H1 (cell line): Measurements from ENCODE around the gene MACROD2. TPM values are rescaled to one million over a fixed set of nuclear protein-coding genes. Genes with fewer than 3 reads are reported as not detected.

Experiments
- CTCF ChIA-PET: fragments of 300-600 bp; sonication (Branson Sonifier 250); formaldehyde crosslinking; loops from one replicate; lab custom pipeline; 2021; ENCODE audit not compliant: partially characterized antibody; lab: Charles Lee
- POLR2A ChIA-PET: fragments of 300-600 bp; sonication (Branson Sonifier 250); formaldehyde crosslinking; loops from one replicate; lab custom pipeline; 2021; ENCODE audit warnings: inconsistent platforms; ENCODE audit not compliant: partially characterized antibody; lab: Charles Lee
- DNase-seq, 2 experiments: peaks; one replicate each; pipeline versions ENCODE4 v3.0.0 to v3.0.0-alpha.2; 2010 to 2022; ENCODE audit warnings: low spot score in 2 of 2, low read depth in 1 of 2, mixed read lengths in 1 of 2
- FAIRE-seq: peaks from 2 replicates; lab custom pipeline; 2011; peaks lifted over from hg19 to GRCh38; lab: Jason Lieb, UNC
- H2AFZ ChIP-seq: 2 replicates; pipeline ENCODE4 v1.8.1; 2012; ENCODE audit warnings: low read length, inconsistent platforms
- H2AK5ac ChIP-seq: 2 replicates; pipeline ENCODE4 v1.6.1; 2013; ENCODE audit warnings: low read depth, low read length
- H2BK120ac ChIP-seq: replicated peaks from 2 replicates; pipeline ENCODE3; 2013; ENCODE audit warnings: low read depth, low read length, inconsistent platforms
- H2BK12ac ChIP-seq: 2 replicates; pipeline ENCODE4 v1.6.1; 2013; ENCODE audit warnings: low read depth, low read length
- H2BK15ac ChIP-seq: 2 replicates; pipeline ENCODE4 v1.6.1; 2013; ENCODE audit warnings: low read length
- H2BK20ac ChIP-seq: 2 replicates; pipeline ENCODE4 v1.6.1; 2013; ENCODE audit warnings: low read length
- H2BK5ac ChIP-seq: 2 replicates; pipeline ENCODE4 v1.6.1; 2013; ENCODE audit warnings: low read depth, low read length
- H3K14ac ChIP-seq: 2 replicates; pipeline ENCODE4 v1.6.1; 2013; ENCODE audit warnings: inconsistent platforms; ENCODE audit not compliant: insufficient read length
- H3K18ac ChIP-seq: 2 replicates; pipeline ENCODE4 v1.6.1; 2013; ENCODE audit warnings: low read length; ENCODE audit errors: extremely low read depth
- H3K23ac ChIP-seq: 2 replicates; pipeline ENCODE4 v1.6.1; 2013; ENCODE audit warnings: inconsistent platforms; ENCODE audit not compliant: insufficient read length
- H3K23me2 ChIP-seq: 2 replicates; pipeline ENCODE4 v1.6.1; 2013; ENCODE audit warnings: low read depth, low read length
- H3K27ac ChIP-seq: 2 replicates; pipeline ENCODE4 v1.6.1; 2011; ENCODE audit warnings: low read depth, low read length, inconsistent platforms
- H3K27me3 ChIP-seq, 4 experiments: replicated peaks in 1 of 4; 1 replicate in 1 of 4; 2 replicates in 3 of 4; pipeline versions ENCODE4 v1.6.1 to v1.8.1; 2011 to 2013; ENCODE audit warnings: low read length in 3 of 4, mild to moderate bottlenecking in 3 of 4, inconsistent platforms in 2 of 4, mixed read lengths in 2 of 4, moderate library complexity in 1 of 4; ENCODE audit not compliant: control insufficient read depth in 3 of 4, insufficient read depth in 3 of 4; ENCODE audit errors: extremely low read depth in 1 of 4
- H3K36me3 ChIP-seq, 4 experiments: 2 replicates each; pipeline versions ENCODE4 v1.6.1 to v1.8.1; 2011 to 2013; ENCODE audit warnings: mild to moderate bottlenecking in 4 of 4, low read length in 3 of 4, moderate library complexity in 2 of 4, control low read depth in 1 of 4, inconsistent platforms in 1 of 4; ENCODE audit not compliant: insufficient read depth in 4 of 4, control insufficient read depth in 2 of 4
- H3K4ac ChIP-seq: replicated peaks from 2 replicates; pipeline ENCODE3; 2013; ENCODE audit warnings: low read length, low read depth, mixed read lengths, inconsistent platforms; ENCODE audit not compliant: insufficient read length
- H3K4me1 ChIP-seq, 4 experiments: replicated peaks in 1 of 4; 1 replicate in 1 of 4; 2 replicates in 3 of 4; pipeline versions ENCODE4 v1.6.1 to v1.8.1; 2011 to 2013; ENCODE audit warnings: low read length in 3 of 4, inconsistent platforms in 2 of 4, mixed read lengths in 1 of 4; ENCODE audit not compliant: insufficient read depth in 4 of 4, control insufficient read depth in 3 of 4
- H3K4me2 ChIP-seq, 2 experiments: 2 replicates each; pipeline versions ENCODE4 v1.6.1 to v1.8.1; 2011 to 2013; ENCODE audit warnings: low read depth in 2 of 2, low read length in 2 of 2, control low read depth in 1 of 2, inconsistent platforms in 1 of 2, mild to moderate bottlenecking in 1 of 2; ENCODE audit not compliant: insufficient read depth in 1 of 2
- H3K4me3 ChIP-seq, 4 experiments: fragments of 200-600, 300-600 bp in 1 of 4; sonication (generic), shearing (Covaris generic), sonication (Bioruptor Twin) in 1 of 4; 2 replicates each; pipeline versions ENCODE4 v1.5.1 to v1.8.1; 2011 to 2016; ENCODE audit warnings: low read length in 4 of 4, low read depth in 3 of 4, control low read depth in 2 of 4, inconsistent platforms in 2 of 4, mild to moderate bottlenecking in 2 of 4, mixed read lengths in 1 of 4, moderate library complexity in 1 of 4; ENCODE audit not compliant: insufficient read depth in 2 of 4; ENCODE audit errors: extremely low read depth in 1 of 4
- H3K56ac ChIP-seq: replicated peaks from 2 replicates; pipeline ENCODE3; 2013; ENCODE audit warnings: low read depth, mild to moderate bottlenecking, mixed read lengths, low read length, inconsistent platforms; ENCODE audit not compliant: insufficient read length
- H3K79me1 ChIP-seq: 2 replicates; pipeline ENCODE4 v1.6.1; 2013; ENCODE audit warnings: low read depth, low read length, control low read depth
- H3K79me2 ChIP-seq, 2 experiments: 2 replicates each; pipeline versions ENCODE4 v1.6.1 to v1.8.1; 2012 to 2013; ENCODE audit warnings: low read length in 2 of 2, mild to moderate bottlenecking in 2 of 2, inconsistent platforms in 1 of 2; ENCODE audit not compliant: insufficient read depth in 2 of 2, control insufficient read depth in 1 of 2
- H3K9ac ChIP-seq, 4 experiments: replicated peaks in 1 of 4; 1 replicate in 1 of 4; 2 replicates in 3 of 4; pipeline versions ENCODE4 v1.6.1 to v1.8.1; 2011 to 2013; ENCODE audit warnings: low read depth in 3 of 4, low read length in 3 of 4, control low read depth in 2 of 4, mild to moderate bottlenecking in 2 of 4, moderate library complexity in 2 of 4, inconsistent platforms in 1 of 4; ENCODE audit errors: extremely low read depth in 1 of 4
- H3K9me3 ChIP-seq, 2 experiments: 2 replicates each; pipeline versions ENCODE4 v1.6.1 to v1.8.1; 2012 to 2013; ENCODE audit warnings: mild to moderate bottlenecking in 2 of 2, moderate library complexity in 2 of 2, control low read depth in 1 of 2, inconsistent platforms in 1 of 2, low read depth in 1 of 2, low read length in 1 of 2, mixed read lengths in 1 of 2; ENCODE audit not compliant: insufficient read depth in 2 of 2
- H4K20me1 ChIP-seq, 2 experiments: replicated peaks in 1 of 2; 2 replicates each; pipeline versions ENCODE3 to v1.8.1; 2011 to 2013; ENCODE audit warnings: inconsistent platforms in 2 of 2, low read length in 2 of 2, mild to moderate bottlenecking in 1 of 2; ENCODE audit not compliant: insufficient read depth in 2 of 2, control insufficient read depth in 1 of 2
- H4K5ac ChIP-seq: 2 replicates; pipeline ENCODE4 v1.6.1; 2013; ENCODE audit warnings: low read length, low read depth, mixed read lengths, inconsistent platforms; ENCODE audit not compliant: insufficient read length
- H4K8ac ChIP-seq: 2 replicates; pipeline ENCODE4 v1.8.0; 2013; ENCODE audit warnings: mild to moderate bottlenecking, moderate library complexity, low read length, inconsistent platforms; ENCODE audit not compliant: insufficient read depth; ENCODE audit errors: extremely low read depth
- H4K91ac ChIP-seq: replicated peaks from 2 replicates; pipeline ENCODE3; 2013; ENCODE audit warnings: low read length, mixed read lengths, inconsistent platforms; ENCODE audit not compliant: insufficient read length
- ATF3 ChIP-seq: IDR thresholded peaks from 2 replicates; pipeline ENCODE4 v1.6.1; 2011; ENCODE audit warnings: low read depth, mild to moderate bottlenecking, low read length; ENCODE audit not compliant: insufficient read depth
- EGR1 ChIP-seq: IDR thresholded peaks from 2 replicates; pipeline ENCODE4 v1.6.1; 2011; ENCODE audit warnings: low read depth, low read length, borderline replicate concordance
- HDAC2 ChIP-seq, 2 experiments: fragments of 300-600 bp in 1 of 2; sonication (generic) in 1 of 2; IDR thresholded peaks; 2 replicates each; pipeline ENCODE4 v1.6.1; 2011 to 2012; ENCODE audit warnings: low read depth in 2 of 2, low read length in 2 of 2, mild to moderate bottlenecking in 2 of 2, moderate library complexity in 2 of 2, borderline replicate concordance in 1 of 2, inconsistent platforms in 1 of 2
- JUN ChIP-seq: IDR thresholded peaks from 2 replicates; pipeline ENCODE4 v1.6.1; 2011; ENCODE audit warnings: low read depth, mild to moderate bottlenecking, improper control_type of control experiment, low read length
- KDM1A ChIP-seq: fragments of 200-600, 300-600 bp; sonication (generic); IDR thresholded peaks from 2 replicates; pipeline ENCODE4 v1.7.1; 2016; ENCODE audit warnings: mild to moderate bottlenecking, low read length, borderline replicate concordance
- KDM4A ChIP-seq: IDR thresholded peaks from one replicate; pipeline ENCODE4 v1.7.1; 2012; ENCODE audit warnings: low read depth, mild to moderate bottlenecking, moderate library complexity, low read length, inconsistent platforms; ENCODE audit not compliant: severe bottlenecking
- KDM5A ChIP-seq: fragments of 200-600 bp; IDR thresholded peaks from 2 replicates; pipeline ENCODE4 v1.7.1; 2012; ENCODE audit warnings: mild to moderate bottlenecking, low read length, inconsistent platforms, mixed read lengths
- MAX ChIP-seq: IDR thresholded peaks from 2 replicates; pipeline ENCODE4 v1.6.1; 2012; ENCODE audit warnings: inconsistent platforms
- NRF1 ChIP-seq: IDR thresholded peaks from 2 replicates; pipeline ENCODE4 v1.6.1; 2011; ENCODE audit warnings: mild to moderate bottlenecking, low read depth, low read length, improper control_type of control experiment
- SIN3A ChIP-seq, 2 experiments: IDR thresholded peaks in 1 of 2; conservative IDR thresholded peaks in 1 of 2; 2 replicates each; pipeline ENCODE4 v1.6.1; 2011 to 2012; ENCODE audit warnings: low read length in 2 of 2, improper control_type of control experiment in 1 of 2, low read depth in 1 of 2, mild to moderate bottlenecking in 1 of 2
- SIRT6 ChIP-seq: IDR thresholded peaks from one replicate; pipeline ENCODE4 v1.7.1; 2012; ENCODE audit warnings: low read length, inconsistent platforms
- TAF7 ChIP-seq: optimal IDR thresholded peaks from 2 replicates; pipeline ENCODE3; 2011; ENCODE audit warnings: low read depth, mild to moderate bottlenecking, inconsistent platforms, low read length, moderate library complexity, borderline replicate concordance
- WGBS, 2 experiments: shearing (Covaris generic) in 1 of 2; methylation state at CpG; one replicate each; pipeline versions ENCODE4 v1.1.6 to v1.1.7; 2013 to 2015; ENCODE audit warnings: low lambda C conversion rate in 2 of 2, mixed read lengths in 2 of 2, inconsistent platforms in 1 of 2, low coverage in 1 of 2, missing lambda C conversion rate in 1 of 2; ENCODE audit not compliant: insufficient replicate concordance in 2 of 2, insufficient coverage in 1 of 2, insufficient read length in 1 of 2; ENCODE audit errors: extremely low coverage in 1 of 2, missing lambda C conversion rate in 1 of 2; 5-methylcytosine and 5-hydroxymethylcytosine counted together
- polyA plus RNA-seq, 7 experiments: library from polyadenylated mRNA; depleted of rRNA in 3 of 7; stranded (reverse) in 5 of 7; unstranded in 2 of 7; fragments of >200 nt in 5 of 7; fragments of 200-250 nt in 2 of 7; gene quantifications; 1 replicate in 5 of 7; 2 replicates in 1 of 7; 4 replicates in 1 of 7; pipeline versions ENCODE4 v1.2.1 to v1.2.3, GENCODE V29; 2011 to 2013; ENCODE audit warnings: missing spikeins in 2 of 7, mixed read lengths in 2 of 7
- total RNA-seq: library from RNA; stranded (reverse); fragmentation: NEBNext Ultra II Directional; extraction: Animal tissue kit (Norgen Biotek cat#: 25700); gene quantifications from 2 replicates; pipeline ENCODE4 v1.2.1, GENCODE V29; 2021

Gene MACROD2
- total and polyA plus RNA-seq, 2 of the 8 experiments (the other 6 are each of a cell fraction or from before 2014, with no cell fraction given): 0.70 to 3.9 TPM

GRCh38 chr20:16097788-16098187 is 2102.5 kb downstream of the MACROD2 start:
- Histone ChIP-seq H3K23me2 (no peaks in the 10 kb centered on the region), H3K23ac (no peak overlapping the region), H3K27me3 (no peaks in the 10 kb centered on the region), H3K56ac (no peak overlapping the region), H4K20me1 (no peaks in the 10 kb centered on the region), H3K36me3 (no peaks in the 10 kb centered on the region; a peak in 1 of 8 replicates), H3K27ac (no peak overlapping the region), H3K14ac (no peak overlapping the region), H3K4ac (no peak overlapping the region), H4K5ac (no peak overlapping the region), H2AK5ac (no peak overlapping the region), H3K4me1 (no peaks in the 10 kb centered on the region), H2BK120ac (no peak overlapping the region), H2AFZ (no peak overlapping the region), H3K9me3 (no peaks in the 10 kb centered on the region), H3K18ac (no peak overlapping the region), H3K4me3 (no peak overlapping the region), H4K8ac (no peak overlapping the region), H4K91ac (no peak overlapping the region), H2BK5ac (no peak overlapping the region), H3K79me2 (no peaks in the 10 kb centered on the region), H3K79me1 (no peaks in the 10 kb centered on the region), H3K9ac (no peak overlapping the region), H2BK12ac (no peak overlapping the region), H3K4me2 (no peak overlapping the region), H2BK15ac (no peak overlapping the region), H2BK20ac (no peak overlapping the region)
- WGBS, 2 experiments: 90% methylated on average over 4 of the region's 4 CpGs; no CpG with 5 or more reads in 1 of the 2 experiments
- ChIA-PET CTCF (no interaction called here), POLR2A (no interaction called here)
- FAIRE-seq: no peak
- no peak for DNase-seq
- TF ChIP-seq SIRT6 (no peak), SIN3A (conservative IDR thresholded peaks at IDR 0.05 in 1 of 2, IDR thresholded peaks at IDR 0.05 in 1 of 2; ENCODE audit: low read depth in 1 of 2, low read length in 2 of 2) (no peak), KDM1A (no peak), EGR1 (no peak), KDM5A (no peak), TAF7 (no peak), JUN (no peak), NRF1 (no peak), MAX (no peak), ATF3 (no peak), HDAC2 (IDR thresholded peaks at IDR 0.05; ENCODE audit: borderline replicate concordance in 1 of 2, low read depth in 2 of 2, low read length in 2 of 2) (no peak), KDM4A (no peak)
